SK-N-SH treated with all-trans-retinoic acid at 6 μM for 48 hours (cell line): ENCODE data around the gene TAL2.

ENCODE experiments used
- ARNTL ChIP-seq: fragments of 450-650 bp; formaldehyde crosslinking; IDR thresholded peaks from 2 replicates; pipeline ENCODE4 v1.5.0; 2020; ENCODE audit warnings: low read depth, mild to moderate bottlenecking, moderate library complexity, borderline replicate concordance
- BACH2 ChIP-seq: fragments of 250-450 bp; sonication (Bioruptor Pico); IDR thresholded peaks from 2 replicates; pipeline ENCODE4 v1.9.0; 2021; ENCODE audit warnings: mild to moderate bottlenecking, borderline replicate concordance
- ISL1 ChIP-seq: fragments of 250-450 bp; sonication (Bioruptor Pico); IDR thresholded peaks from 2 replicates; pipeline ENCODE4 v2.1.2; 2022; ENCODE audit warnings: mild to moderate bottlenecking, moderate library complexity
- OSR1 ChIP-seq: fragments of 250-450 bp; sonication (Bioruptor Pico); IDR thresholded peaks from 2 replicates; pipeline ENCODE4 v1.8.0; 2022; ENCODE audit warnings: moderate library complexity, mild to moderate bottlenecking, inconsistent platforms
- PATZ1 ChIP-seq: fragments of 250-450 bp; sonication (Bioruptor Pico); IDR thresholded peaks from 2 replicates; pipeline ENCODE4 v1.8.0; 2020; ENCODE audit warnings: mild to moderate bottlenecking, moderate library complexity, borderline replicate concordance
- TSHZ2 ChIP-seq: fragments of 250-450 bp; sonication (Bioruptor Pico); IDR thresholded peaks from 2 replicates; pipeline ENCODE4 v1.5.0; 2020; ENCODE audit warnings: mild to moderate bottlenecking, moderate library complexity
- ZC3H10 ChIP-seq: fragments of 250-450 bp; sonication (Bioruptor Pico); IDR thresholded peaks from 2 replicates; pipeline ENCODE4 v1.5.1; 2021; ENCODE audit warnings: mild to moderate bottlenecking, moderate library complexity
- ZNF8 ChIP-seq: fragments of 450-650 bp; formaldehyde crosslinking; IDR thresholded peaks from 2 replicates; pipeline ENCODE4 v1.5.0; 2020; ENCODE audit warnings: mild to moderate bottlenecking, moderate library complexity

- TF ChIP-seq BACH2 (CRISPR knock-in tag) (no peak), OSR1 (CRISPR knock-in tag) (no peak), ZC3H10 (CRISPR knock-in tag) (no peak), ISL1 (no peak), ARNTL (CRISPR knock-in tag) (no peak), PATZ1 (no peak), ZNF8 (CRISPR knock-in tag) (no peak), TSHZ2 (no peak)
Observed at GRCh38 chr9:105643795-105644194, 18.5 kb upstream of the TAL2 start.
